ENCODE results near the gene ITGB6.

The ITGB6 gene

GRCh38 chr2:160075171-160075570 lies 124.9 kb downstream of the ITGB6 start:
- Mint-ChIP-seq H3K36me3 (no peaks in the 10 kb centered on the region), H3K4me1 (no peaks in the 10 kb centered on the region), H3K4me3 (no peak overlapping the region), H3K27ac (no peak overlapping the region), H3K9me3 (no peaks in the 10 kb centered on the region)
- no peak for ATAC-seq
- DNase-seq (ENCODE audit: low spot score in 2 of 2), result no peak

GRCh38 chr2:160073284-160073888 lies 126.7 kb downstream of the ITGB6 start:
- ATAC-seq (no peak), DNase-seq (ENCODE audit: low spot score in 2 of 2) (no peak)
- Mint-ChIP-seq H3K36me3 (no peaks in the 10 kb centered on the region), H3K4me1 (no peaks in the 10 kb centered on the region), H3K27ac (no peak overlapping the region), H3K4me3 (no peak overlapping the region), H3K9me3 (no peaks in the 10 kb centered on the region)

DNA sequence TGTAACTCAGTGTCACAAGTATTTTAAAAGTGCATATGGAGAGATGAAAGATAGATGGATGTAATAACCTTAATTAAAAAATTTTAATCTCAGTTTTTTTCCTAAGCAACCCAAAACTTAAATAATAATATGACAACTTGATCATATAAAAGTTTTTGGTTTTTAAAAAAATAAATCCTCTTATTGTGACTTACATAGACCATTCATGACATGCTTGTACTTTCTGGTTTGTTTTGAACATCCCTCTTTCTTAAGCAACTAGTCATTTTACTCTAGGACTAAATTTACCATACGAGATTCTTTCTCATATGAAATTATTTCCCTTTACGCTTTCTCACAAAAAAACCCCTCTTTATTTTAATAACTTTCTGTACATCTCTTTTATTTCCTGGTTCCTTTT lies 131.2 kb downstream of the ITGB6 start:
- Mint-ChIP-seq H3K4me1 (no peaks in the 10 kb centered on the region), H3K36me3 (no peaks in the 10 kb centered on the region), H3K4me3 (no peak overlapping the region), H3K9me3 (no peaks in the 10 kb centered on the region), H3K27ac (no peak overlapping the region)
- no peak for DNase-seq (ENCODE audit: low spot score in 2 of 2)
- ATAC-seq, result no peak

GRCh38 chr2:160064916-160065315 lies 135.2 kb downstream of the ITGB6 start:
- no peaks in the 10 kb centered on the region for H3K36me3 Mint-ChIP-seq
- H3K4me1 Mint-ChIP-seq, result peaks cover 9% of the 10 kb centered on the region
- H3K27ac Mint-ChIP-seq, result no peak overlapping the region
- H3K4me3 Mint-ChIP-seq, result no peak overlapping the region
- H3K9me3 Mint-ChIP-seq, result no peaks in the 10 kb centered on the region
- peak; percentile 31 for ATAC-seq
- DNase-seq (ENCODE audit: low spot score in 2 of 2), result no peak

DNA sequence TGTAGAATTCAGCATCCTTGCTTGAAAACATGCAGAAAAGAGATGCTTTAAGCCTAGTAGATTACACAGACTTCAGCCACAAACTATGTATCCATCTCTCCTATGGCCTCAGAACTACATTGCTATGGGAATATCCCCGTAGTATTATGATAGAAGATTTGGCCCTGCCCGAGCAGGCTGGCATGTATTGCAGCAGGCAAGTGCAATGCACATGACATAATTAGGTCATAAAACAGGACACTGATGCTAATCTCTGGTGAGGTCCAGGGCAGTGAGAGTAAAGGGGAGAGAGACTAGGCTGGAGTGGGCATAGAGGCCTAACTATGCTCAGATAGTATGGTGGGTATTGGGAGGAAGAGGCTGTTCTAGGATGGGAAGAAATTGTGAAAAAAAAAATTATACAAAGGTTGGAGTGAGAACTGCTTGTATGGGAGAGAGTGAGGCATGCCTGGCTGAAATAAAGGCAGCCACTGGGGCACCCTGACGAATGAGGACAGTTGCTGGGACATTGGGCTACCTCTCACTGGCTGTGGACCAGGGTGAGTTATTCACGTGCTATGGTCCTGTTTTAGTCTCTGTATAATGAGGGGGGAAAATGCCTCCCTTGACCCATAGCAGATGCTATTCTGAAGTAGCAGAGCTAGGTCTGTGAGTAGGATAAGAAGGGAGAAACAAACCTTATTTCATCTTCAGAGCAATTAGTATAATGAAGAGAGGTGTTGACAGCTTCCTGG lies 136.0 kb downstream of the ITGB6 start:
- Mint-ChIP-seq H3K4me3 (no peak overlapping the region), H3K36me3 (no peaks in the 10 kb centered on the region), H3K4me1 (peaks cover 9% of the 10 kb centered on the region), H3K27ac (no peak overlapping the region), H3K9me3 (no peaks in the 10 kb centered on the region)
- DNase-seq (ENCODE audit: low spot score in 2 of 2) (no peak), ATAC-seq (no peak)

DNA sequence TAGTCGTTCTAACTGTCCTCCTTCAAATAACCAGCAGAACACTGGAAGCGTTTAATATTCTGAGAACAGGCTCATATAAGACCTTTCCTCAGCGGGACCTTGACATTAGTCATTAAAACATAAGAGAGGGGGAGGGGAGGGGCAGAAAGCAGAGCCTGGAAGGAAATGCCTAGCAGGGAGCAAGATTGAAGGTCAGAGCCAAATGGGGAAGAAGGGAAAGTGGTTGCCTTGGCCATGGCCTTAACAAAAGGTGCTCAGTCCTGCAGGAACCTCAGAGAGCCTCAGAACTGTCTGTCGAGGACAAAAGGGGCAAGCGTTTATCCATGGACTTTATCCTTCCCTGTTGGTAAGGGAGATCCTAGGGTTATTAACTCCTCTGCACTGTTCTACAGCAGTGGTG lies 136.8 kb downstream of the ITGB6 start:
- H3K4me3 Mint-ChIP-seq, result peak overlapping the region; percentile 51
- no peaks in the 10 kb centered on the region for H3K9me3 Mint-ChIP-seq
- no peak for DNase-seq (ENCODE audit: low spot score in 2 of 2)
- H3K4me1 Mint-ChIP-seq, result peaks cover 9% of the 10 kb centered on the region
- no peaks in the 10 kb centered on the region for H3K36me3 Mint-ChIP-seq
- no peak for ATAC-seq
- no peak overlapping the region for H3K27ac Mint-ChIP-seq

DNA sequence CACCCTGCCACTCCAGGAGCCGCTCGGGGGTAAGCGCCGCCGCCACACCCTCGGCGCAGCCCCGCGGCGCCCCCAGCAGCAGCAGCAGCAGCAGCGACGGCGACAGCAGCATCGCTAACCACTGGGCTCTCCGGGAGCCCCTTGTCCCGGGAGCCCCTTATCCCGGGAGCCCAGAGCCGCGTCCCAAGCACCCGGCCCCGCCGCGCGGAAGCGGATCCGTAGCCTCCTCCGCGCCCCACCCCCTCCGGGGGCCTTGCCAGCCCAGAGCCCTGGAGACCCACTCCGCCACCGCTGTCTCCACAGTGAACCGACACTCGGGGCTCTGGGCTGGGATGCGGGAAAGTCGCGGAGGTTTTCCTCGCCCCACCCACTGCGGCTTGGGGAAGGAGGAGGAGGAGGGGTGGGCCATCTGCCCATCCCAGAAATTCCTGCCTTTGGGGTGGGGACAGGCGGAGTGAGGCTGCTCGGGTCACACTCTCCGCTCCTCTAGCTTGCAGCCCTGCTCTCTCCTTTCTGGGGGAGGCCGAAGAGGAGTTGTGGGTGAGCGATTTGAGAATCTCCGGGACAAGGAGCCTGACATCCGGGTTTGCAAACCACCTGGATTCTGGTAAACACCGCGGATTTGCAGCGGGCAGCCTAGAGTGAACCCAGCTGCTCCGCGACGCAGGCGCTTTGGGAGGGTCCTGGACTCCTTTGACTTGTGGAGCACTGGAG lies 137.6 kb downstream of the ITGB6 start, which contains the start of gene PLA2R1:
TSS of gene PLA2R1 (minus strand) at position 324 of the 714 bp plus-strand sequence. CDS start at position 112, 212 bp downstream.
- DNase-seq (ENCODE audit: low spot score in 2 of 2) (no peak), ATAC-seq (peak; percentile 38)
- Mint-ChIP-seq H3K36me3 (no peaks in the 10 kb centered on the region), H3K4me1 (peaks cover 9% of the 10 kb centered on the region), H3K4me3 (peak within 1 kb of the TSS; percentile 51), H3K9me3 (no peaks in the 10 kb centered on the region), H3K27ac (no peak within 1 kb of the TSS)

GRCh38 chr2:160061944-160062291 lies 138.2 kb downstream of the ITGB6 start:
- Mint-ChIP-seq H3K36me3 (no peaks in the 10 kb centered on the region), H3K4me1 (peaks cover 9% of the 10 kb centered on the region), H3K27ac (no peak overlapping the region), H3K9me3 (no peaks in the 10 kb centered on the region), H3K4me3 (peak overlapping the region; percentile 51)
- DNase-seq (ENCODE audit: low spot score in 2 of 2) (no peak), ATAC-seq (no peak)

- ATAC-seq (no peak), DNase-seq (ENCODE audit: low spot score in 2 of 2) (no peak)
- Mint-ChIP-seq H3K9me3 (no peaks in the 10 kb centered on the region), H3K4me3 (peak overlapping the region; percentile 51), H3K36me3 (no peaks in the 10 kb centered on the region), H3K4me1 (peaks cover 9% of the 10 kb centered on the region), H3K27ac (no peak overlapping the region)
Measured at GRCh38 chr2:160061533-160061932, 138.5 kb downstream of the ITGB6 start.

DNA sequence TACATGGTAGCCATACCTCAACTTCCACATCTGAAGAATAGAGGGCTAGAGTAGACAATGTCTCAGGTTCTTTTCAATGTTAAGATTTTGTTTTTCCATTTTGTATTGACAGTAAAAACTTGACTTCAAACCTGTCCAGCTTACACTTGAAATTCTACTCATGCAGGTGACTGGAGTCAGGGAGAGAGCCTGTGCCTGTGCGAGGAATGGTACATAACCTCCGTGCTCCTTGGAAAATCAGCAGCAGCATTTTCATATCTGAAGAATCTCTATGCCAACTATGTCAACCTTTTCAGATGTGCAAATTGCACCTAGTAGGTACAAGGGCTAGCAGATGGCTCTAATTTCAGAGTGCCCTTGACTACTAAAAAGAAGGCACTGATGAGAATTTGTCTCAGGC lies 139.8 kb downstream of the ITGB6 start:
- H3K27ac Mint-ChIP-seq, result no peak overlapping the region
- no peak for ATAC-seq
- no peak for DNase-seq (ENCODE audit: low spot score in 2 of 2)
- H3K36me3 Mint-ChIP-seq, result no peaks in the 10 kb centered on the region
- no peak overlapping the region for H3K4me3 Mint-ChIP-seq
- no peaks in the 10 kb centered on the region for H3K9me3 Mint-ChIP-seq
- H3K4me1 Mint-ChIP-seq, result peaks cover 9% of the 10 kb centered on the region

DNA sequence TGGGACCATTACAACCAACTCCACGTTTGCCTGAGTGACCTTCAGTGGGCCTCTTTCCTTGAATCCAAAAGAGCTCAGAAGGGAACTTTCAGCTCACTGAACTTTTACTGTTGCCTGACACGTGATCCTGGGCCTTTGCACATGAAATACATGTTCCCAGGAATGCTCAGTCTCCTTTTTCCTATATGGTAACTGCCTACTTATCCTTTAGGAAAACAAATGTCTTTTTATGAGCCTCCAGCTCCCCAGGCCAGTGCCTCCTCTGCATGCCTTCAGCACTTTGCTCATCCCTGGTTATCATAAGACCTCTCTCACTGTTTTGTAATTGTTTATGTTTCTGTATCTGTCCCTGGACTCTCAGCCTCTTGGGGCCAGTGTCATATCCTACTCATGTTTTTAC lies 142.7 kb downstream of the ITGB6 start:
- Mint-ChIP-seq H3K27ac (no peak overlapping the region), H3K36me3 (no peaks in the 10 kb centered on the region), H3K4me3 (no peak overlapping the region), H3K9me3 (no peaks in the 10 kb centered on the region), H3K4me1 (peaks cover 9% of the 10 kb centered on the region)
- DNase-seq (ENCODE audit: low spot score in 2 of 2) (no peak), ATAC-seq (no peak)

DNA sequence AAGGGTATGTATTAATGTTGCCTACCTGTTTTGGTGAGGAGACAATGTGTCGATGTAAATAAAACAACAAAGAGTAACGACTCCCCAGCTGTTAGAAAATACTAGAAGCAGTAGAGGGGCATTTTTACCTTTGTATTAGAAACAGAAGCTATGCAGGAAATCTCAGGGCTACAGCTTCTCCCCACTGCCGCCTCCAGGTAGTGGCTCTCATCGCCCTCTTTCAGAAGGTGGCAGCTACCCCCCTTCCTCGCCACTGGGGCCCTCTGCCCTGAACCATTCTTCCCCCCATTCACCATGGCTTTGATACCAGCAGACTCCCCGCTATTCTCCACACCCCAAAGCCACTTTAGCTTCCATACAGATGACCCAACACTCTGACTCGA lies 144.4 kb downstream of the ITGB6 start:
- Mint-ChIP-seq H3K4me1 (peaks cover 13% of the 10 kb centered on the region), H3K36me3 (no peaks in the 10 kb centered on the region), H3K9me3 (no peaks in the 10 kb centered on the region), H3K4me3 (no peak overlapping the region), H3K27ac (no peak overlapping the region)
- ATAC-seq (no peak), DNase-seq (ENCODE audit: low spot score in 2 of 2) (no peak)

GRCh38 chr2:160054984-160055725 lies 144.9 kb downstream of the ITGB6 start:
- H3K4me3 Mint-ChIP-seq, result no peak overlapping the region
- DNase-seq (ENCODE audit: low spot score in 2 of 2), result no peak

GRCh38 chr2:160053946-160054345 lies 146.1 kb downstream of the ITGB6 start:
- Mint-ChIP-seq H3K4me3 (no peak overlapping the region), H3K4me1 (peaks cover 13% of the 10 kb centered on the region), H3K36me3 (no peaks in the 10 kb centered on the region), H3K9me3 (no peaks in the 10 kb centered on the region), H3K27ac (no peak overlapping the region)
- DNase-seq (ENCODE audit: low spot score in 2 of 2) (no peak), ATAC-seq (no peak)

More at GRCh38 chr2:160054984-160055725, 144.9 kb downstream of the ITGB6 start:
- Mint-ChIP-seq H3K9me3 (no peaks in the 10 kb centered on the region), H3K4me1 (peaks cover 13% of the 10 kb centered on the region), H3K36me3 (no peaks in the 10 kb centered on the region), H3K27ac (no peak overlapping the region)
- ATAC-seq, result no peak

DNA sequence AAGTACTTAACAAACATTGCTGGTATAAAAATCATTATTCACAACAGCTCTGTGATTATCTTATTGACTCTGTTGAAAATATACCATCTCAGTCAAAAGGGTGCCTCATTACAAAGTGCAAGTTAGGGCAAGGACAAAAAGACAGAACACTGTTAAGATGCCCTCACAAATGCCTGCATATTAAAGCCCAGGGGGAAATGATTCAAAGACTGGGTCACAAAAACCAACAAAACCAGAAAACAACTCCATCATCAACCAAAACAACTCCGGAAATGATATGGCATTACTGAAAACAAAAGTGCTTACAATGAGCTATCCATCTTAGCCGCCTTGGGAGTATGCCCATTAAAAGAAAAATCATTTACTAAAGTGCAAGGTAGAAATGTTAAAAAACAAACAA lies 147.5 kb downstream of the ITGB6 start:
- peak; percentile 88 for ATAC-seq
- no peak overlapping the region for H3K27ac Mint-ChIP-seq
- H3K9me3 Mint-ChIP-seq, result no peaks in the 10 kb centered on the region

More for the DNA sequence above, 147.5 kb downstream of the ITGB6 start:
- no peak overlapping the region for H3K4me3 Mint-ChIP-seq
- peaks cover 13% of the 10 kb centered on the region for H3K4me1 Mint-ChIP-seq
- H3K36me3 Mint-ChIP-seq, result no peaks in the 10 kb centered on the region
- no peak for DNase-seq (ENCODE audit: low spot score in 2 of 2)

All from stimulated activated effector memory CD8-positive, alpha-beta T cell treated with anti-CD3 and anti-CD28 coated beads, Interleukin-12 subunit alpha, Interleukin-12 subunit beta, amount 100 ng/mL, for 72 hours (primary cell).